GM12891 (cell line): ENCODE measurements around the gene SORCS2.

Source experiments
- PAX5 ChIP-seq: IDR thresholded peaks from 2 replicates; pipeline ENCODE4 v1.6.1; 2011; ENCODE audit warnings: low read length, moderate library complexity, mild to moderate bottlenecking; ENCODE audit not compliant: insufficient read depth, severe bottlenecking
- POLR2A ChIP-seq: IDR thresholded peaks from 2 replicates; pipeline ENCODE4 v1.6.1; 2011; ENCODE audit warnings: low read depth, low read length, control low read depth
- POLR2AphosphoS5 ChIP-seq: IDR thresholded peaks from 2 replicates; pipeline ENCODE4 v1.6.1; 2011; ENCODE audit warnings: low read depth, low read length, control low read depth
- TAF1 ChIP-seq: IDR thresholded peaks from 2 replicates; pipeline ENCODE4 v1.6.1; 2011; ENCODE audit warnings: low read depth, low read length, control low read depth

DNA sequence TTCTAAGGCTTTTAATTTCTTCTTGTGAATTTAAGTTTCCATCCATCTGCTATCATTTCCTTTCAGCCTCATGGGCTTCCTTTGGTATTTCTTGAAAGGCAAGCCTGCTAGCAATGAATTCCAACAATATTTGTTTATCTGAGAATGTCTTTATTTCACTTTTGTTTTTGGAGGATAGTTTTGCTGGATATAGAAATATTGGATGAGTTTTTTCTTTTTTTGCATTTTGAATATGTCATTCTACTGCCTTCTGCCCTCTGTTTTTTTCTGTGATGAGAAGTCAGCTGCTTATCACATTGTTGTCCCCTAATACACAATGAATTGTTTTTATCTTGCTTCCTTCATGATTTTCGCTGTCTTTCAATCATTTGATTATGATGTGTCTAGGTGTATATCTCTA is 13.2 kb upstream of the SORCS2 start:
- TF ChIP-seq POLR2A (no peak), TAF1 (no peak), POLR2AphosphoS5 (no peak), PAX5 (no peak)
